ENCODE measurements around the gene RCOR2. TPM values are rescaled to one million over a fixed set of nuclear protein-coding genes. Genes with fewer than 3 reads are reported as not detected.

RCOR2 gene
- total RNA-seq, 1 donor from 2014 or later = 38.1 TPM

- H3K27ac Mint-ChIP-seq = peak overlapping the region; percentile 40
- H3K4me1 Mint-ChIP-seq (ENCODE audit: unreplicated experiment) = peaks cover 3% of the 10 kb centered on the region
- no peak overlapping the region for H3K4me3 Mint-ChIP-seq
Observed at GRCh38 chr11:63903884-63904283, 13.1 kb downstream of the RCOR2 start.

GRCh38 chr11:63901660-63902059 is 15.3 kb downstream of the RCOR2 start:
- peaks cover 3% of the 10 kb centered on the region for H3K4me1 Mint-ChIP-seq (ENCODE audit: unreplicated experiment)
- no peak overlapping the region for H3K4me3 Mint-ChIP-seq
- H3K27ac Mint-ChIP-seq = no peak overlapping the region
- H3K9me3 Mint-ChIP-seq = no peaks in the 10 kb centered on the region
- peak; percentile 56 for TF ChIP-seq CTCF (conservative IDR thresholded peaks at IDR 0.05)
- H3K27me3 Mint-ChIP-seq = no peaks in the 10 kb centered on the region
- H3K36me3 Mint-ChIP-seq = peaks cover 18% of the 10 kb centered on the region
- no peak for DNase-seq (ENCODE audit: extremely low spot score, unreplicated experiment)

More at GRCh38 chr11:63903884-63904283, 13.1 kb downstream of the RCOR2 start:
- DNase-seq (ENCODE audit: extremely low spot score, unreplicated experiment) = no peak
- no peak for TF ChIP-seq CTCF (conservative IDR thresholded peaks at IDR 0.05)
- H3K9me3 Mint-ChIP-seq = no peaks in the 10 kb centered on the region
- peaks cover 15% of the 10 kb centered on the region for H3K36me3 Mint-ChIP-seq
- H3K27me3 Mint-ChIP-seq = no peaks in the 10 kb centered on the region

GRCh38 chr11:63897459-63898146 is 19.4 kb downstream of the RCOR2 start:
- DNase-seq (ENCODE audit: extremely low spot score, unreplicated experiment) = no peak
- Mint-ChIP-seq H3K4me1 (ENCODE audit: unreplicated experiment) (peaks cover 5% of the 10 kb centered on the region), H3K36me3 (peaks cover 35% of the 10 kb centered on the region), H3K27ac (no peak overlapping the region), H3K4me3 (no peak overlapping the region), H3K9me3 (no peaks in the 10 kb centered on the region), H3K27me3 (no peaks in the 10 kb centered on the region)
- no peak for TF ChIP-seq CTCF (conservative IDR thresholded peaks at IDR 0.05)

- Mint-ChIP-seq H3K36me3 (peaks cover 30% of the 10 kb centered on the region), H3K4me1 (ENCODE audit: unreplicated experiment) (peaks cover 9% of the 10 kb centered on the region), H3K4me3 (no peak overlapping the region), H3K9me3 (no peaks in the 10 kb centered on the region), H3K27ac (peak overlapping the region; percentile 13), H3K27me3 (no peaks in the 10 kb centered on the region)
- no peak for TF ChIP-seq CTCF (conservative IDR thresholded peaks at IDR 0.05)
- no peak for DNase-seq (ENCODE audit: extremely low spot score, unreplicated experiment)
Observed at GRCh38 chr11:63896071-63896470, 20.9 kb downstream of the RCOR2 start.

- no peaks in the 10 kb centered on the region for H3K27me3 Mint-ChIP-seq
- no peaks in the 10 kb centered on the region for H3K9me3 Mint-ChIP-seq
- peaks cover 15% of the 10 kb centered on the region for H3K4me1 Mint-ChIP-seq (ENCODE audit: unreplicated experiment)
- no peak for TF ChIP-seq CTCF (conservative IDR thresholded peaks at IDR 0.05)
- no peak overlapping the region for H3K4me3 Mint-ChIP-seq
- peaks cover 24% of the 10 kb centered on the region for H3K36me3 Mint-ChIP-seq
- no peak overlapping the region for H3K27ac Mint-ChIP-seq
- DNase-seq (ENCODE audit: extremely low spot score, unreplicated experiment) = no peak
Observed at GRCh38 chr11:63893355-63893754, 23.6 kb downstream of the RCOR2 start.

Measured in type B pancreatic cell (in vitro differentiated cells).